Measurements from ENCODE around the gene STARD8.

GRCh38 chrX:68721546-68721945 lies 74.1 kb downstream of the STARD8 start:
- TF ChIP-seq CTCF (IDR thresholded peaks at IDR 0.05; ENCODE audit: low read depth, low read length) (no peak), POLR2A (IDR thresholded peaks at IDR 0.05; ENCODE audit: extremely low read depth, insufficient read length) (no peak), MAX (IDR thresholded peaks at IDR 0.05; ENCODE audit: low read depth, low read length) (no peak), MYC (IDR thresholded peaks at IDR 0.05; ENCODE audit: low read depth, low read length) (no peak)
